GM13976 (cell line): Measurements from ENCODE around the gene RASSF8.

Experiments used
- DNase-seq: peaks from one replicate; pipeline ENCODE4 v3.0.0; 2012; ENCODE audit warnings: low spot score
- in situ Hi-C: fragments of 300-500 bp; cut with MboI; formaldehyde crosslinking; loops from one replicate; pipeline ENCODE4 v1.12.0; 2022; ENCODE audit warnings: low sequenced_read_pairs, mixed read lengths, inconsistent platforms; ENCODE audit not compliant: unreplicated experiment
- TF ChIP-seq, protein P1 (sequence below): IDR thresholded peaks from 2 replicates; pipeline ENCODE4 v1.5.1; 2012; ENCODE audit warnings: borderline replicate concordance, mild to moderate bottlenecking; ENCODE audit not compliant: insufficient read depth; ENCODE audit errors: extremely low read depth, missing control alignments, control extremely low read depth

Gene RASSF8

DNA sequence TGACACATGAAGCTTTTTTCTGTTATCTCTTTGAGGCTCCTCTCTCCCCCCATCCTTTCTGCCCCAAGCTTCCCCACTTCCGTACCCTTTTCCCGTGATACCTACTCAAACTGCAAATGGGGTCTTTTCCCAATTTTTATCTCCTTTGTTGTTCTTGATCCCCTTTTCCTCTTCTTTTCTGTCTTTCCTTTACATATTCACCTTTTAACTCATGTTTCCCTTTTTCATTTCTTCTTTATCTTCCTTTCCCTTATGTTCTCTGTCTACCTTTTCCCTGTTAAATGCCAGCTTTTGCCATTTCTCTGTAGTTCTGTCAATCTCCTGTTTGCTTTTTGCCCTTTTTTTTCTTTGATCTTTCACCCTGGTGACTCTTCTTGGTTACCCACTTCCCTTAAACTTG is 168.9 kb downstream of the RASSF8 start:
- in situ Hi-C loops = no loop called here
- no peak for DNase-seq
- TF ChIP-seq, protein P1, sequence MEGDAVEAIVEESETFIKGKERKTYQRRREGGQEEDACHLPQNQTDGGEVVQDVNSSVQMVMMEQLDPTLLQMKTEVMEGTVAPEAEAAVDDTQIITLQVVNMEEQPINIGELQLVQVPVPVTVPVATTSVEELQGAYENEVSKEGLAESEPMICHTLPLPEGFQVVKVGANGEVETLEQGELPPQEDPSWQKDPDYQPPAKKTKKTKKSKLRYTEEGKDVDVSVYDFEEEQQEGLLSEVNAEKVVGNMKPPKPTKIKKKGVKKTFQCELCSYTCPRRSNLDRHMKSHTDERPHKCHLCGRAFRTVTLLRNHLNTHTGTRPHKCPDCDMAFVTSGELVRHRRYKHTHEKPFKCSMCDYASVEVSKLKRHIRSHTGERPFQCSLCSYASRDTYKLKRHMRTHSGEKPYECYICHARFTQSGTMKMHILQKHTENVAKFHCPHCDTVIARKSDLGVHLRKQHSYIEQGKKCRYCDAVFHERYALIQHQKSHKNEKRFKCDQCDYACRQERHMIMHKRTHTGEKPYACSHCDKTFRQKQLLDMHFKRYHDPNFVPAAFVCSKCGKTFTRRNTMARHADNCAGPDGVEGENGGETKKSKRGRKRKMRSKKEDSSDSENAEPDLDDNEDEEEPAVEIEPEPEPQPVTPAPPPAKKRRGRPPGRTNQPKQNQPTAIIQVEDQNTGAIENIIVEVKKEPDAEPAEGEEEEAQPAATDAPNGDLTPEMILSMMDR = no peak

DNA sequence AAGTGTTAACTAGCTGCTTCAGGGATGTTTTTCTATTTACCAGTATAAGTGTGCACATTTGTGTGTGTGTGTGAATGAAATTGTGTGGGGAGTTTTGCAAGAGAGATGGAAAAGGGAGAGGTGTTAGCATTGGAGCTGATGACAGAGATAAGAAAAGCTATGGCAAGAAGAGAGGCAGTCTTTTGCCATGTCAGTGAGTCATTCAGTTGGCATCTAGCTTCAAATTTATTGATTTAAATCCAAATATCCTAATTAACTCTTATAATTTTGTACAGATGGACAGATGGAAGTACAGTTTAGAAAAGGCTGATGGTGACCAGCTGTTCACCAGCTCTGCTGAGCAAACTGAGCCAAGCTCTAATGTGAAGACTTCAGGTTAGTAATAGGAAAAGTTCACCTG is 169.7 kb downstream of the RASSF8 start:
- TF ChIP-seq, protein P1 = no peak
- DNase-seq = no peak
- in situ Hi-C loops = no loop called here
